NCI-H146 (cell line): ENCODE data around the gene DYNLRB1.

Source experiments
- DNase-seq: peaks from one replicate; lab custom pipeline; 2025; lab: John Stamatoyannopoulos, UW

The DYNLRB1 gene

DNA sequence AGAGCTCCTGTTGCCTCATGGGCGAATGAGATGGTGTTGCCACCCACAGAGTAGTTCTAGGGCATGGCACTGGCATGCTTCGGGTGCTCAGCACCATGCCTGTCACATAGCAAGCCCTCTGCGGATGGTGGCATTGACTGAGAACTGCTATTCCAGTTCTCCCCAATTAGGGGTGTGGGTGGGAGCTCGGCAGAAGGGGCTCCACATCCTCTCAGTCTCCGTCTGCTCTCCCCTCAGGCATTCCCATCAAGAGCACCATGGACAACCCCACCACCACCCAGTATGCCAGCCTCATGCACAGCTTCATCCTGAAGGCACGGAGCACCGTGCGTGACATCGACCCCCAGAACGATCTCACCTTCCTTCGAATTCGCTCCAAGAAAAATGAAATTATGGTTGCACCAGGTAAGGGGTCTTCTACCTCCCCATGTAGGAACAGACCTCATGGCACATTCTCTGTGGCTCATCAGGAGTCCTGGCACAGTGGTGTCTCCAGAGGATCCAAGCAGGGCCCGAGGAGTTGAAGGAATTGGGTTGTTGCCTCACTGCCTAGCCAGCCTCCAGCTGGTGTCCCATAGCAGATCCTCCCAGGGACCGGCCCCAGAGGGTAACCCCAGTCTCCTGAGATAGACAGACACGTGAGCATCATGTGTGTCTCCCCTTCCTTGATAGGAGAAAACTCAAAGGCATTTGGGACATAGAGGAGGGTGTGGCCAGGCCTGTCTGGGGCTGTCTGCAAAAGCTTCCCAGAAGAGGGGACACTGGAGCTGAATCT, 18.4 kb downstream of the DYNLRB1 start:
- DNase-seq = no peak

DNA sequence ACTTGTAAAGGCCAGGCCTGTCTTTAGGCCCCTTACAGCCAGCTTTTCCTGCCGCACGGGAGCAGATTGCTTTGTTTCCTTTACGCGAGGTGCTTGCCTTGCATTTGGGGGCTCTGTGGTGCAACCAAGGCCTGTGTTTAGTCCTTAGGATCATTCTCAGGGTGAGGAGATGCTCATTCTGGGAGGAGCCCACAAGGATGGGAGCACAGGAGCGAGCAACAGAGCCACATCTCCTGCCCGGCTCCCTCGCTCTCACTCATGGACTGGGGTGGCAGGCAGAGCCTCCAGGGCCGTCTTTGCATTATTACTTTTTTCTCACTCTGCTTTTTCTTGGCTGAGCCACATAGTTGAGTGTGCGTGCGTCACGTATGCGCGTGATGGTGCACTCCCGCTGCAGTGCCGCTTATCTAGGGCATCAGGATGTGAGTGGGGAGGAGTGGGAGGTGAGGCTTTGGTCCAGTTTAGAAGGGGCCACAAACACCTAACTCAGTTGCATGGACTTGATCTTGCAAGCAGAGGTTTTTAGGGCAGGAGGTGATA, 19.1 kb downstream of the DYNLRB1 start:
- DNase-seq = no peak

DNA sequence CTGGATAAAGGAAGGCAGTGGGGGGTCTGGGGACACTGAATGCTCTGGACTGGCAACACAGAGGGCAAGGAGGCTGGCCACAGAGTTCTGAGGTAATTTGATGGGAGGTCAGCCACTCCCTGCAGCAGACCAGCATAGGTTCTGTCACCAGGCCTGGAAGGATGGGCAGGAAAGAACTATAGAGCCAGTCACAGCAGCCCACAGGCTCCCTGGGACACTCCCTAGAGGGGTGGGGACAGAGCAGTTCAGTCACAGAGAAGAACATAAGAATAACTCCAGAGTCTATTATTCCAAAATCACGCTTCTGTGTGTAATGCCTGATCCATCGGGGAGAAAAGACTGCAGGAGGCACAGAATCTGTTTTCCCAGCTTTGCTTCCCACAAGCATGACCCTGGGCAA, 19.6 kb downstream of the DYNLRB1 start:
- DNase-seq = no peak

DNA sequence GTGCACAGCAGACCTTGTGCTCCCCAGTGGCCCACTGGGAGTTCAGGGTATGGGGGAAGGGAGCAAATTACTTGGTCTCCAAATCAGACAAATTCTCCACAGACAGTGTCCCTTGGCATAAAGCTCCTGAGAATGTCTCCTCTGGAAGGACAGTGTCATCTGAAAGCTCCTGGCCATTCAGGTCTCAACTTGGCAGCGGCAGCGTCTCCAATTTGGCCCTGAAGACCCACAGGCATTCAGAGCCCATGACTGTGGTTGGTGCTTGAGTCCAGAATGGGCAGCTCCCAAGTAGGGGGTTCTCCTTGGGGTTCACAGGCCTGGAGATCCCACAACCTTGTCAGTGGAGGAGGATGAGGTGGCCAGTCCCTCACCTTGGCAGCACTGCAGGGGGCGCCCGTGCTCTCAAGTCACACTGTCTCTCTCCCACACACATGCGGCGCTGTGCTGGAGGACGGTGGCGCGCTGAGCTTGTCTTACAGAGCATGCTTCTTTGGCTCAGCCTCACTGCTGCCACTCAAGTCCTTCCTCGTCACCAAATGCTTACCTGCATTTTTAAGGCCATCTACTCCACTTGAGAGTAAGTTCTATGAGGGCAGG, 20.7 kb downstream of the DYNLRB1 start:
- DNase-seq = peak; percentile 27

DNA sequence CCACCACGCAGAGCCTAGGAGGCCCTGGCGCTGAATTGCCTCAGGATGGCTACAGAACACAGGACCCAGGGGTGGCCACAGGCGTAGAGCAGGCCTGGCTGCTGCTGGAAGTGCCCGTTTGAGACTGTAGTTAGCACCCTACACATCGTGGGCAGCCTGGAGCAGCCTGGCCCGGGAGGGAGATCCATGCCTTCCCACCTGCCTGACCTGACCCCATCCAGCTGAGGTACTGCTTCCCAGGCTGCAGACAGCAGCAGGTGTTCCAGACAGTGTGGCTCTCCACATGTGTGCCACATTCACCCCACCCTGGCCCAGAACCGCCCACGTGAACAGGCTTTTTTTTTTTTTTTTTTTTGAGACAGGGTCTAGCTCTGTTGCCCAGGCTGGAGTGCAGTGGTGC, 21.4 kb downstream of the DYNLRB1 start:
- DNase-seq = peak; percentile 34

DNA sequence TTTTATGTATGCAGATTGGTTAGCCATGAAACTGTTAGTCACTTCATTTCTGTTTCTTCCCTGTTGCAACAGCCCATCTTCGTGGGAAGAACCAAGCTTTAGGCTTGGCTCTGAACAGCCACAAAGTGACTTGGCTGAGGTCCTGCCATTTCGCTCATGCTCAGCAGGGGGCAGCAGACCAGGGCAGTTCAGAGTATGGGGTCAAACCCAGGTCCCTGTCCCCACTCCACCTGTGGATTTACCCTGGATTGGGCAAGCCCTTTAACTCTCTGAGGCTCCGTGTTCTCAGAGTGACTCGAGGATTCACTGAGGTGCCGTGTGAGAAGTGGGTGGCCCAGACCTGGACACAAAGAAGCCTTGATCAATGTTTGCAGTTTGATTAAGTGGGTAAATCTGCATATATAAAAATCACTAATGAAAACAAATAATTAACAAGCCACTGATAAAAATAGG, 22.5 kb downstream of the DYNLRB1 start:
- peak; percentile 43 for DNase-seq

DNA sequence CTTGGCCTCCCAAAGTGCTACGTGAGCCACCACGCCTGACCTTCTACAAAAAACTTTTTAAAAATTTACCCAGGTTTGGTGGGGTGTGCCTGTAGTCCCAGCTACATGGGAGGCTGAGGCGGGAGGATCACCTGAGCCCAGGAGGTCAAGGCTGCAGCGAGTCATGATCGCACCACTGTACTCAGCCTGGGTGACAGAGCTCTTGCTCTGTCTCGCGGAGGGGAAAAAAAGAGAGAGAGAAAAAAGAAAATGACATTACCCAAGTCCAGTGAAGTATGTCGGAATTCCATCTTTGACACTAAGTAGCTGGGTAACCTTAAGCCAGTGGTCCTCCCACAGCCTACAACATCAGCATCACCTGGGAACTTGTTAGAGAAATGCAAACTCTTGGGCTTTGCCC, 23.5 kb downstream of the DYNLRB1 start:
- no peak for DNase-seq

DNA sequence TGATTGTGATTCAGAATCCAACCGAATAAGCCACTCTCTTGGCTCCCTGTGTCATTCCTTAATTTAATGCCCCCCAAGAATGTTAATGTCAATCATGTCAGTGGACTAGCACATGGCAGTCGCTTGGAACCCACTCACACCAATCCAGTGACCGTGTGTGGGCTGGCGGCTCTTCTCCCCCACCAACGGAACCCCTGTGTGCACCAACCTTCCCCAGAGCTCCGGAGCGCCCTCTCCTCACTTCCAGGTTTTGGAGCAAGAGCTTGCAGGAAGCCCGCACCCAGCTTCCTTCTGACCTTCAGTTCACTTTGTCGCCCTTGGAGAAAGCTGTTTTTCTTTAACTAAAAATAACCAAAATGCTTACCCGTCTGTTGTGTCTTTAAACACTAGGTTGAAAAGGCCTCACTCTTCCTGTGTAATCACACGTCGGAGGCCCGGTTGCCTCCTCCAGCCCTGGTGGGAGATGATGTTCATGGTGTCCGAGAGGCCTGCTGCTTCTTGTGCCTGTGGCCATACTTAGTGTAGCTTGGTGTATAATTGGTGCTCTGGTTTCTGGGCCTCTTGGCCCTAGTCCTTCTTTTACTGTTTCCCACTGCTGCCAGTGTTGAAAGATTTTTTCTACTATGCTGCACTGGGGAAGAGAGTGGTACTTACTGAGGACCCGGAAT, 24.5 kb downstream of the DYNLRB1 start:
- DNase-seq = no peak

DNA sequence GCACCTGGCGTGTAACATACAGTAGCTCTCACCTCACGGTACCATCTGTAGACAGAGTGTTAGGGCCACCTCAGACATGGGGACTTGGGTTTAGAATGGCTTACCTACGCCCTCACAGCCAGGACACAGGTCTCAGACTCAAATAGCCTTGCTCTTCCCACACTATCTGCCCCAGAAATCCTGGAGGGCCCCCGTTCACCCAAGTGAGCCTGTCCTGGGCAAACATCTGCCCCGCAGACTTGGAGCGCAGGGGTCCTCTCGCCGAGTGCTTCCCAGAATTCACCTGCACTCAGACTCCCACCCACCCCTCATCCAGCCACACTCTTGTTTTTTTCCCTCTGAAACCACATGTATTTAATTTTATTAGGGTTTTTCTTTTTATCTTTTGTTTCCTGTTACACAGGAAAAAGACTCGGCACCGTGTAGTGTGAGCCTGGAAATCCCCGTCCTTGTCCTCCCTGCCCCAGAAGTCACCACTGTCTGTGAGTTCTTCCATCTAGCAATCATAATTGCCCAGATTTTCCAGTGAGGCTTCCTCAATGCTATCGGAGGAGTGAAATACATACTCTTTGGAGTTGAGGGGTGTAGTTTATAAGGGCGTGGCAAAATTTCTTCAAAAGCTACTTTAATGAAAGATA, 25.2 kb downstream of the DYNLRB1 start:
- DNase-seq = no peak

DNA sequence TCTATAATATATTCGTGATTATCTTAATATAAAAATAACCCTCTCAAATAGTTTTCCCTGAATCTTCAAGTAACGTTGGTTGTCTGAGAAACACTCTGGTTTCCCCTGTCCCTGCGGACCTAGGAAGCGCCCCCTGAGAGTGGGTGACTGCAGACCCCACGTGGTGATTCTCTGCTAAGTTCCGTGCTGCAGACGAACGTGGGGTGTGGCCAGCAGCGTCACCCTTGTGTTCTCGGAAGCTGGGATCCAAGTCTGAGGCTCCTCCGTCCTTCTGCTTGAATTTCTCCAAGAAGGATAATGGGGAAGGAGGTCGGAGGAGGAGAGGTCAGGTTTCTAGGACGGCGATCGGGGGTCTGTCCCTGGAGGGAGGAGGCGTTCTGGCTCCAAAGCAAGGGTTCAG, 25.7 kb downstream of the DYNLRB1 start:
- no peak for DNase-seq

DNA sequence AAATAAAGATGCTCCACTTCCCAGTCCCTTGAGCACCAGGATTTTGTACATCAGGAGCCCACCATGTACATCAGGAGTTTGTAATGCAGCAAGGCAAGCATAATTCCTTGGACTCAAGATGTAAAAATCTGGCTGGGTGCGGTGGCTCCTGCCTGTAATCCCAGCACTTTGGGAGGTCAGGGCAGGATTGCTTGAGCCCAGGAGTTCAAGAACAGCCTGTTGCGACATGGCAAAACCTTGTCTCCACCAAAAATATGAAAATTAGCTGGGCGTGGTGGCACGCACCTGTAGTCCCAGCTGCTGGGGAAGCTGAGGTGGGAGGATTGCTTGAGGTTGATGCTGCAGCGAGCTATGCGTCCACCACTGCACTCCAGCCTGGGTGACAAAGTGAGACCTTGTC, 26.2 kb downstream of the DYNLRB1 start:
- DNase-seq = no peak

DNA sequence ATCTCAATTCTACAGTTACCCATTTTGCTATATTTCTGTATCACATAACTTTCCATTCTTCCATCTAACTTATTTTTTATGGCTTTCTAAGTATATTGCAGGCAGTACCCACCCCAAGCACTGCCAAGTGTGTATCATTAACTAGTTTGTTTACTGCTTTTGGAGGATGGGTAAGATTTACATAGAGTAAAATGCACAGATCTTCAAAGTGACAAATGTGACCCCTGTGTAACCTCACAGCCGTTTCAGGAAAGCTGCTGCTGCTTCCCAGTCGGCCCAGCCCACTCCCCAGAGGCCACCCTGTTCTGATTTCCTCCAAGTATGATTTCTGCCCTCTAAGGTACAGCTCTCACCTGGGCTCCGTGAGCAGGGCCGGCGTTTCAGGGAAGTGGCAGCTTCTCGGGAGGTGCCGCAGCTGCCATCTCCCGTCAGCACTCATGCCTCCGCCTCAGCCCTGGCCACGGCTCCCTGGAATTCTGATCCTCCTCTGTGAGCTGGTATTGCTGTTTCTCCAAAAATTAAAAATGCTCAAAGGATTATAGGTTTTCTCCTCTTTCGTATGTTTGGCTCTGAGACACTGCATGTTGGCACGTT, 27.3 kb downstream of the DYNLRB1 start:
- DNase-seq = no peak

DNA sequence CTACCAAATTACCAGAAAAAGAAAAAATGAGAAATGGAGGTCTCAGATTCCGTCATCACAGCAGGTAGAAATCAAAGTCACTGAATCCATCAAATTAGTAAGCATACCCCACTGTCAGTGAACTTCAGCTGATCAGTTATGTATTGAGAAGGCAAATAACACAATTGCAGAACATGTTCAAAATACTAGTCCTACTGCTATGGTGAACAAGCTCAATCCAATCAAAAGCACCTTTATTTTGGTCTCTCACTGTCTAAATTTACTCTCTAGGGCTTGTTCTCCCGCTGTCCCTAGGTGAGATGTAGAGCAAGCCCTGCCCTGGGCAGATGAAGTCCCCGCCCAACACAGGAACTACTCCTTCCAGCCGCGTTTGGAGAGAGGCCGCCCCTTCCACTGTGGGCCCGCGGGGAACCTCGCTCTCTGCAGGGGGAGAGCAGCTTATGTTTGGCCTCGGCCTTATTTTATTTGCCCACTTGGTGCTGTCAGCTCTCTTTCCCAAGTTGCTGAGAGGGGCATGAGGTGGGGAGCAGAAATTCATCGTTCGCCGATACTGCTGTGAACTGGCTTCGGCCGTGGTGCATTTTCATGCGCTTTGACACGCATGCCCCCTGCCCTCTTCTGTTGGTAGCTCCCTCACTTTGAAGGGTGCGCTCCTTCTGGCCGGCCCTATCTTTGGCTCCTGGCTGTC, 28.0 kb downstream of the DYNLRB1 start:
- no peak for DNase-seq

DNA sequence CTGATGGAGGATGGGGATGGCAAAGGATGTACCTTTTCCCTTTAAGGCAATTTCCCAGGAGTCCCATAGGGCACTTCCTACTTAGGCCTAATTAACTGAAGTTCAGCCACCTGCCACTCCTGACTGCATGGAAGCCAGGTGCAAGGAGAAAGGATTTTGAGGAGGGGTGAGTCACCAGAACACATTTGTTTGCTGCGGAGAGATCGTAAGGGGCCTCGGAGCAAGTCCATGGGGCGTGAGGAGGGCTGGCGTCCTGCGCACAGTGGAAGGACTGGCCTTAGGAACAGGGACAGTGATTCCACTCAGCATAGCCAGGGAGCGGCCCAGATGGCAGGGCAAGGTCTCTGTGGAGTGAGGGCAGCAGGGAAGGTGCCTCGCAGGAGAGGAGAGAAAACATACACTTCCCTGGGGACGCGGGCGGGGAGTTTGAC, 30.5 kb downstream of the DYNLRB1 start:
- DNase-seq = peak; percentile 92

DNA sequence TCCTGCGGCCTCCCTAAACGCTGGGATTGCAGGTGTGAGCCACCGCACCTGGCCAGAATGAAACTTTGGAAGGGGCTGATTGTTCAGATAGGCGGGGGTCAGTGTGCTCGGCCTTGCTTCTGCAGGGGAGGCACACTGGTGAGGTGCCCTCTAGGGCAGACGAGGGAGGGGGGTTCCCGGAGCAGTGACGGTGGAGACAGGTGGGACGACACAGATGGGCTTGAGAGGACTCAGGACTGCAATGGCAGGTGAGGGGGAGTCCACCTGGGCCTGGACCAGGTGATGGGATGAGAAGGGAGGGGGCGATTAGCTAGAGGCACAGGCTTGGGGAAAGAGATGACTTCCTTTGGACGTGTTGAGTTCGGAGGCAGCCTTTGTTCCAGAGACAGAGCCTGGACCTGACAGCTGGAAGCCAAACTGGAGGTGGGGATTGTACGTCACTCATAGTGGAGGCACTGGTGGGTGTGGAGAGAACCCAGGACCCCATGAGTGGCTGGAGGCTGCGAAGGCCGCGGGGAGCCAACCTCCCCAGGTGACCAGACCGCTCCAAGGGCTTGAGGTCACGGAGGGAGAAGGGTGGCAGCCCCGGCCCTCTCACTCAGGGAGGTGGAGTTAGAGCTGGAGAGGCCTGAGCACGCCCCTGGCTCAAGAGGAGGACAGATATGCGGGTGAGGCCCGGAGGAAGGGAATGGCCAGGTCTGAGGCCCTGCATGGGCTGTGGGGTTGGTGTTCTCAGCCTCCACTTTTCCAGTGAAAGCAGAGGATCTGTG, 31.8 kb downstream of the DYNLRB1 start:
- peak; percentile 49 for DNase-seq

DNA sequence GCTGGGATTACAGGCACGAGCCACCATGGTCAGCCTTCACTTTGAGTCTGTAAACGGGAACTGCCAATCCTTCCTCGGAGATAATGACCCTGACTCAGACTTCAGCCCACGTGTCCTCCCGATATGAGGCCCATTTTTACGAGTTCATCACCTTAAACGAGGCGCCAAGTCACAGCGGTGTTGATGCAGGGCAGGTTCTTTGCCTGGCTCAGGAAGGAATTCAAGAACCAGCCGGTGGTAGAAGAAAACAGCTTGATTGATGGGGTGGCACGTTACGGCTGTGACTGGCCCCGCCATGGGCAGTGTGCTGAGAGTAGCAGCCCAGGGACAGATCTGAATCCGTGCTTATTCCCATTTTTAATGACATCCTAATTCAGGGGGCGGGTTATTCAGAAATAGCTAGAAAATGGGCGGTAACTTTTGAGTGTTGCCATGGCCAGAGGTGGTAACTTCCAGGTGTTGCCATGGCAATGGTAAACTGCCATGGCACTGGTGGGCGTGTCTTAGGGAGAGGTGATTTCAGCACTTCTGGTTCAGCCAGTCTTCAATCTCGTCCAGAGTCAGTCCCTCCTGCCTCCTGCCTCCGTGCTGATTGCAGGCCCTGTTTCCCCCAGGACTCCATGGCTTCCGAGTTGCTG, 33.2 kb downstream of the DYNLRB1 start:
- no peak for DNase-seq

DNA sequence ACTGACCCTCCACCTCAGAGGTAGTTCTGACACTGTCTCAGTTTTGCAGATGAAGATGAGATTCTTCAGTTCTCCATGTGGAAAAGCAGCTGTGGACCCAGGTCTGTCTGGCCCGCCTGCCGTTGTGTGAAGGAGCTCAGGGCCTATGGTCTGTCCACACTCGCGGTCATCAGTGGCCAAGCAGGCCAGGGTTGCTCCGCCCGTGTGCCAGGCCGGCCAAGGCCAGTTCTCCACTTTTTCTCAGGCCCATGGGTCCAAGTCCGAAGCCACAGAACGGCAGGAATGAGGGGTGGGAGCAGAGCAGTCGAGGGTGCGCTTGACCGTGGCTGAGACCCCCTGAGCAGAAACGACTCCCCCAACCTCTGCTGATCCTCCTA, 33.7 kb downstream of the DYNLRB1 start:
- no peak for DNase-seq

DNA sequence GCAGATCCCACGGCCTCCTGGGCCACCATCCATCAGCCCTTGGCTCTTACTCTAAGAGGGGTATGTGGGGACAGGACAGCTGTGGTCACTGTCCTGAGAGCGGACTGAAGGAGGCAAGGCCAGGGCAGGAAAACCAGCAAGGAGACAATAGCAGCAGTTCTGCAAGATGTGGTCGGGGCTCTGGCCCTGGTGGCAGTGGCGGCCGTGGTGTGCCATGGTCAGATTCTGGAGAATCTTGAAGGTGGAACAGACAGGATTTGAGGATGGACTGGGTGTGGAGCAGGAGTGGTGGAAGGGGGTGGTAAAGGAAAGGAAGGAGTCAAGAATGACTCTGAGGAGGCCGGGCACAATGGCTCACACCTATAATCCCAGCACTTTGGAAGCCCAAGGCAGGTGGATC, 36.3 kb downstream of the DYNLRB1 start:
- no peak for DNase-seq

DNA sequence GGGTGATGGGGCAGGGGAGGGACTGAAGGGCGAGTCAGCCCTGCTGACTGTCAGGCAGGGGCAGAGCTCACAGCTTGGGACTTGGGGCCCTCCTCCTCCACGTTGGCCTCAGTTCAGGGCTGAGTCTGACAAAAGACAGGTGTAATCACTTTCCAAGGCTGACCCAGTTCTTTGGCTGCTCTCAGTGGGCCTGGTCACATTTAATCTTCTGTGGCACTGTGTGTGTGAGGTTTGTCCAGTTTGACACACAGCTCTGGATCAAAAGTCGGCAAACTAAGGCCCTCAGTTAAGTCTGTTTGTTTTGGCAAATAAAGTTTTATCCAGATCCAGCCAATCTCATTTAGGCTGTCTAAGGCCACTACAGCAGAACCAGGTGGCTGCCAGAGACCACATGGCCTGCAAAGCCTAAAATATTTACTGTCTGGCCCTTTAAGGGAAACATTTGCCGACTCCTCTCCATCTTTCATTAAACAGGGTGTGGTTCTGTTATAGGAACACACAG, 37.2 kb downstream of the DYNLRB1 start:
- no peak for DNase-seq

DNA sequence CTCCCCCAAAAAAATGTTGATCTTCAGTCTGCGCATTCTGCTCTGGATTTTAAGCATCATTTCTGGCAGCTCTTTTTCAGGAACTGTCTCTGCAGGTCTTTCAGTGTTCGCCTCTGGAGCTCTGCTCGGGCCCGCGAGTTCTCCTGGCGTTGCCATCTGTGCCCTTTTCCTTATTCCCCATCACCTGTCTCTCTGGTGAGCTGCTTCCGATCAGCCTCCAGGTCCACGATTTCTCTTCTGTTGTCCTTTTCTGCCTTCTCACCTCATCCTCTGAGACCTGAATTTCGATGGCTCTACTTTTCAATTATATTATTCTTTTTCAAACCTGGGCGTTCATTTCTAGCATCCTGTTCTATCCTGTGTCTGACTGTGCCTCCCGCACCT, 41.7 kb downstream of the DYNLRB1 start:
- DNase-seq = peak; percentile 41
